SK-N-SH (cell line): Measurements from ENCODE around the gene LCOR.

Source experiments
- CTCF ChIP-seq: fragments of 200-600 bp; sonication (generic); IDR thresholded peaks from 2 replicates; pipeline ENCODE4 v1.6.1; 2017; ENCODE audit warnings: antibody characterized with exemption, mild to moderate bottlenecking, moderate library complexity
- EP300 ChIP-seq, 2 experiments: IDR thresholded peaks; 2 replicates each; pipeline versions ENCODE4 v1.4.0 to v1.6.1; 2012; ENCODE audit warnings: borderline replicate concordance in 1 of 2, low read depth in 1 of 2, low read length in 1 of 2
- EZH2phosphoT487 ChIP-seq: fragments of 200-600 bp; sonication (generic); IDR thresholded peaks from 2 replicates; pipeline ENCODE4 v1.6.1; 2017; ENCODE audit warnings: low read depth, mixed run types, mild to moderate bottlenecking, antibody characterized with exemption, moderate library complexity, borderline replicate concordance
- GABPA ChIP-seq: IDR thresholded peaks from 2 replicates; pipeline ENCODE4 v1.4.0; 2012; ENCODE audit warnings: low read depth, mild to moderate bottlenecking
- POLR2AphosphoS5 ChIP-seq: IDR thresholded peaks from 2 replicates; pipeline ENCODE4 v1.6.1; 2012; ENCODE audit warnings: low read depth, low read length
- RAD21 ChIP-seq: IDR thresholded peaks from 2 replicates; pipeline ENCODE4 v1.6.1; 2012; ENCODE audit warnings: mild to moderate bottlenecking, low read length
- TCF12 ChIP-seq: IDR thresholded peaks from 2 replicates; pipeline ENCODE4 v1.4.0; 2012
- USF1 ChIP-seq: IDR thresholded peaks from 2 replicates; pipeline ENCODE4 v1.4.0; 2012; ENCODE audit warnings: low read depth, borderline replicate concordance

GRCh38 chr10:96789571-96790108, 42.5 kb upstream of the LCOR start:
- TF ChIP-seq TCF12 (no peak), GABPA (no peak), CTCF (no peak), USF1 (no peak), POLR2AphosphoS5 (no peak), RAD21 (no peak), EP300 (IDR thresholded peaks at IDR 0.05; ENCODE audit: borderline replicate concordance in 1 of 2, low read depth in 1 of 2, low read length in 1 of 2) (no peak), EZH2phosphoT487 (no peak)
